CD4-positive, alpha-beta memory T cell (primary cell): ENCODE results near the gene ZNF462. TPM values are rescaled to one million over a fixed set of nuclear protein-coding genes. Genes with fewer than 3 reads are reported as not detected.
"Not testable (repeated sequence)": the region's sequence is repeated elsewhere in the genome, so short reads cannot be mapped to it uniquely, and the experiment has no call there.

Source experiments
- CTCF ChIA-PET: fragments of 350-600 bp; sonication (Branson Sonifier 250); formaldehyde crosslinking; loops from one replicate; lab custom pipeline; 2021; ENCODE audit warnings: inconsistent platforms; ENCODE audit not compliant: partially characterized antibody; lab: Charles Lee
- POLR2A ChIA-PET: fragments of 350-600 bp; sonication (Branson Sonifier 250); formaldehyde crosslinking; loops from one replicate; lab custom pipeline; 2021; ENCODE audit not compliant: partially characterized antibody; lab: Charles Lee
- DNase-seq, 5 donors: peaks; one replicate each; pipeline versions ENCODE4 v3.0.0 to v3.0.0-alpha.2; 2020 to 2022; ENCODE audit warnings: mixed read lengths in 1 of 5
- H3K27ac ChIP-seq: one replicate; pipeline ENCODE4 v1.7.0; 2013; ENCODE audit warnings: low read depth, low read length
- H3K27me3 ChIP-seq: 2 replicates; pipeline ENCODE4 v1.7.0; 2013; ENCODE audit warnings: mild to moderate bottlenecking, low read length, moderate library complexity; ENCODE audit not compliant: insufficient read depth
- H3K36me3 ChIP-seq: 2 replicates; pipeline ENCODE4 v1.7.0; 2013; ENCODE audit warnings: mild to moderate bottlenecking, low read length, moderate library complexity; ENCODE audit not compliant: insufficient read depth
- H3K4me1 ChIP-seq: 2 replicates; pipeline ENCODE4 v1.7.0; 2013; ENCODE audit warnings: mild to moderate bottlenecking, low read length, moderate library complexity; ENCODE audit not compliant: insufficient read depth
- H3K4me3 ChIP-seq, 2 donors: one replicate each; pipeline ENCODE4 v1.7.0; 2013; ENCODE audit warnings: low read length in 2 of 2, mild to moderate bottlenecking in 1 of 2
- H3K9me3 ChIP-seq, 2 donors: one replicate each; pipeline ENCODE4 v1.7.0; 2013; ENCODE audit warnings: low read length in 2 of 2, control low read depth in 1 of 2; ENCODE audit not compliant: control insufficient read depth in 1 of 2
- H3K27ac Mint-ChIP-seq, 7 donors: one replicate each; pipeline ENCODE4 v1.8.0; 2020 to 2021; ENCODE audit warnings: mixed read lengths in 7 of 7, mild to moderate bottlenecking in 6 of 7, inconsistent platforms in 3 of 7, moderate library complexity in 3 of 7
- H3K27me3 Mint-ChIP-seq, 2 donors: one replicate each; pipeline ENCODE4 v1.8.0; 2020 to 2021; ENCODE audit warnings: mixed read lengths in 2 of 2
- H3K36me3 Mint-ChIP-seq, 2 donors: one replicate each; pipeline ENCODE4 v1.8.0; 2020 to 2021; ENCODE audit warnings: mixed read lengths in 2 of 2, inconsistent platforms in 1 of 2, mild to moderate bottlenecking in 1 of 2
- H3K4me1 Mint-ChIP-seq, 4 donors: one replicate each; pipeline ENCODE4 v1.8.0; 2020 to 2021; ENCODE audit warnings: mixed read lengths in 4 of 4, mild to moderate bottlenecking in 1 of 4
- H3K4me3 Mint-ChIP-seq, 8 donors: one replicate each; pipeline ENCODE4 v1.8.0; 2020 to 2021; ENCODE audit warnings: mixed read lengths in 8 of 8, mild to moderate bottlenecking in 7 of 8, moderate library complexity in 6 of 8, inconsistent platforms in 3 of 8
- H3K9me3 Mint-ChIP-seq, 8 donors: one replicate each; pipeline ENCODE4 v1.8.0; 2020 to 2021; ENCODE audit warnings: mixed read lengths in 8 of 8, mild to moderate bottlenecking in 5 of 8, inconsistent platforms in 3 of 8, moderate library complexity in 1 of 8
- intact Hi-C: fragments of 100-400 bp; cut with micrococcal nuclease; formaldehyde crosslinking; loops from one replicate; pipeline ENCODE4 v1.15.1; 2023
- polyA plus RNA-seq, 2 donors: library from polyadenylated mRNA; unstranded; fragments of 300-500 nt; fragmentation: Illumina TruSeq; gene quantifications; one replicate each; pipeline ENCODE4 v1.2.3, GENCODE V29; 2021
- total RNA-seq, 2 experiments: library from RNA; stranded (reverse); gene quantifications; one replicate each; pipeline ENCODE4 v1.2.3, GENCODE V29; 2021

Gene ZNF462
- total and polyA plus RNA-seq, 4 experiments from 2014 or later: 1.0 to 2.8 (median 1.8) TPM; not detected in 1

DNA sequence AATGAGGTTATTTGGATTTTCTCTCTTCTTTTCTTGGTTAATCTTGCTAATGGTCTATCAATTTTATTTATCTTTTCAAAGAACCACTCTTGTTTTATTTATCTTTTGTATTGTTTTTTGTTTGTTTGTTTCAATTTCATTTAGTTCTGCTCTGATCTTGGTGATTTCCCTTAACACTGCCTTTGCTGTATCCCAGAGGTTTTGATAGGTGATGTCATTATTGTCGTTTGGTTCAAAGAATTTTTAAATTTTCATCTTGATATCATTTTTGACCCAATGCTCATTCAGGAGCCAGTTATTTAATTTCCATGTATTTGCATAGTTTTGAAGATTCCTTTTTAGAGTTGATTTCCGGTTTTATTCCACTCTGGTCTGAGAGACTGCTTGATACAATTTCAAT lies 126.9 kb downstream of the ZNF462 start:
- H3K4me1 ChIP-seq, H3K36me3 ChIP-seq, POLR2A ChIA-PET, H3K27ac ChIP-seq, H3K27me3 ChIP-seq, H3K4me1 Mint-ChIP-seq, H3K27me3 Mint-ChIP-seq, H3K27ac Mint-ChIP-seq, CTCF ChIA-PET, H3K4me3 ChIP-seq, H3K9me3 ChIP-seq, intact Hi-C loops, DNase-seq, H3K4me3 Mint-ChIP-seq, H3K36me3 Mint-ChIP-seq: not testable (repeated sequence)
- H3K9me3 Mint-ChIP-seq: peaks cover 0 to 11% (median 3%) of the 10 kb centered on the region in 8 donors

- CTCF ChIA-PET: no interaction called here
- Histone ChIP-seq H3K27me3 (no peaks in the 10 kb centered on the region), H3K9me3 (no peaks in the 10 kb centered on the region), H3K36me3 (no peaks in the 10 kb centered on the region), H3K4me1 (no peaks in the 10 kb centered on the region), H3K27ac (no peak overlapping the region), H3K4me3 (no peak overlapping the region)
- H3K4me1 Mint-ChIP-seq: no peaks in the 10 kb centered on the region
- peaks cover 0 to 3% of the 10 kb centered on the region in 2 donors for H3K36me3 Mint-ChIP-seq
- H3K9me3 Mint-ChIP-seq: peaks cover 0 to 11% (median 6%) of the 10 kb centered on the region in 8 donors
- POLR2A ChIA-PET: no interaction called here
- intact Hi-C loops: no loop called here
- DNase-seq: no peak
- no peak overlapping the region for H3K4me3 Mint-ChIP-seq
- no peak overlapping the region for H3K27ac Mint-ChIP-seq
- no peaks in the 10 kb centered on the region for H3K27me3 Mint-ChIP-seq
Observed at GRCh38 chr9:106992186-106992585, 129.2 kb downstream of the ZNF462 start.

DNA sequence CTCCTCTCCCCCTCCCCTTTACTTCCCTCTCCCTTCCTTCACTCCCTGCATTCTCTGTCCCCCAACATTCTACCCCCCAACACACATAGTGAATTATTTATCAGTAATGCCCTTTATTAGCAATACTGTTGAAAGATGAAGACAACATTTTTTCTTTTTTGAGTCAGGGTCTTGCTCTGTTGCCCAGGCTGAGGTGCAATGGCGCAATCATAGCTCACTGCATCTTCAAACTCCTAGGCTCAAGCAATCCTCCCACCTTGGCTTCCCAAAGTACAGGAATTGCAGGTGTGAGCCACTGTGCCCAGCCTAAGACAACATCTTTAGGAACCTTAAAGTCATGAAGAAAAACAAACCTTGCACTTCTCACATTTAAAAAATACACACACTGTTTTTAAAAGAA lies 130.6 kb downstream of the ZNF462 start:
- ChIA-PET CTCF (no interaction called here), POLR2A (no interaction called here)
- Histone ChIP-seq H3K4me1 (no peaks in the 10 kb centered on the region), H3K36me3 (no peaks in the 10 kb centered on the region), H3K27ac (no peak overlapping the region), H3K27me3 (no peaks in the 10 kb centered on the region), H3K9me3 (no peaks in the 10 kb centered on the region), H3K4me3 (no peak overlapping the region)
- peaks cover 0 to 6% (median 3%) of the 10 kb centered on the region in 8 donors for H3K9me3 Mint-ChIP-seq
- no peaks in the 10 kb centered on the region for H3K4me1 Mint-ChIP-seq
- no peak overlapping the region for H3K27ac Mint-ChIP-seq
- peaks cover 0 to 3% of the 10 kb centered on the region in 2 donors for H3K36me3 Mint-ChIP-seq
- no peaks in the 10 kb centered on the region for H3K27me3 Mint-ChIP-seq
- no peak for DNase-seq
- no peak overlapping the region for H3K4me3 Mint-ChIP-seq
- intact Hi-C loops: no loop called here

GRCh38 chr9:106994463-106994862 lies 131.5 kb downstream of the ZNF462 start:
- H3K4me3 Mint-ChIP-seq: no peak overlapping the region

GRCh38 chr9:107000218-107000617 lies 137.3 kb downstream of the ZNF462 start:
- peaks cover 0 to 3% of the 10 kb centered on the region in 2 donors for H3K36me3 Mint-ChIP-seq
- intact Hi-C loops: no loop called here
- ChIA-PET CTCF (no interaction called here), POLR2A (no interaction called here)
- H3K27ac ChIP-seq: no peak overlapping the region
- H3K4me3 Mint-ChIP-seq: no peak overlapping the region
- H3K4me1 ChIP-seq: no peaks in the 10 kb centered on the region
- H3K36me3 ChIP-seq: no peaks in the 10 kb centered on the region
- H3K4me1 Mint-ChIP-seq: no peaks in the 10 kb centered on the region
- no peak overlapping the region for H3K4me3 ChIP-seq
- no peaks in the 10 kb centered on the region for H3K27me3 Mint-ChIP-seq
- peaks cover 0 to 7% (median under 1%) of the 10 kb centered on the region in 8 donors for H3K9me3 Mint-ChIP-seq
- no peak for DNase-seq
- H3K27ac Mint-ChIP-seq: no peak overlapping the region
- no peaks in the 10 kb centered on the region for H3K27me3 ChIP-seq
- H3K9me3 ChIP-seq: no peaks in the 10 kb centered on the region

More at GRCh38 chr9:106994463-106994862, 131.5 kb downstream of the ZNF462 start:
- Histone ChIP-seq H3K27me3 (no peaks in the 10 kb centered on the region), H3K36me3 (no peaks in the 10 kb centered on the region), H3K4me1 (no peaks in the 10 kb centered on the region), H3K27ac (no peak overlapping the region), H3K4me3 (no peak overlapping the region), H3K9me3 (no peaks in the 10 kb centered on the region)
- Mint-ChIP-seq H3K9me3 (peaks cover 0 to 6% (median 3%) of the 10 kb centered on the region in 8 donors), H3K36me3 (peaks cover 0 to 3% of the 10 kb centered on the region in 2 donors), H3K27me3 (no peaks in the 10 kb centered on the region), H3K27ac (no peak overlapping the region), H3K4me1 (no peaks in the 10 kb centered on the region)
- ChIA-PET POLR2A (no interaction called here), CTCF (no interaction called here)
- DNase-seq: no peak
- intact Hi-C loops: no loop called here

DNA sequence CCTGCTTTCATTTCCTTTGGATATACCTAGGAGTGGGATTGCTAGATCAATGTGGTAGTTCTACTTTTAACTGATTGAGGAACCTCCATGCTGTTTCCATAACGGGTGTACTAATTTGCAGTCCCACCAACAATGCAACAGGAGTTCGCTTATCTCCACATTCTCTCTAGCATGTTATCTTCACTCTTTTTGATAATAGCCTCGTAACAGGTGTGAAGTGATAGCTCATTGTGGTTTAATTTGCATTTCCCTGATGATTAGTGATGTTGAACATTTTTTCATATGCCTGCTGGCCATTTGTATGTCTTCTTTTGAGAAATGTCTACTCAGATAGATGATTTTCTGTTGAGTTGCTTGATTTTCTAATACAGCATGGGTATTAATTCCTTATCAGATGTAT lies 142.2 kb downstream of the ZNF462 start:
- Mint-ChIP-seq H3K36me3 (no peaks in the 10 kb centered on the region), H3K9me3 (peaks cover 0 to 5% (median under 1%) of the 10 kb centered on the region in 8 donors), H3K4me3 (no peak overlapping the region), H3K4me1 (no peaks in the 10 kb centered on the region), H3K27ac (no peak overlapping the region), H3K27me3 (no peaks in the 10 kb centered on the region)
- no peak for DNase-seq
- H3K9me3 ChIP-seq: no peaks in the 10 kb centered on the region
- H3K4me1 ChIP-seq: no peaks in the 10 kb centered on the region
- ChIA-PET CTCF (no interaction called here), POLR2A (no interaction called here)
- no peak overlapping the region for H3K4me3 ChIP-seq
- no peaks in the 10 kb centered on the region for H3K27me3 ChIP-seq
- H3K27ac ChIP-seq: no peak overlapping the region
- intact Hi-C loops: no loop called here
- H3K36me3 ChIP-seq: no peaks in the 10 kb centered on the region

GRCh38 chr9:107007402-107007801 lies 144.4 kb downstream of the ZNF462 start:
- no peaks in the 10 kb centered on the region for H3K27me3 ChIP-seq
- intact Hi-C loops: no loop called here
- no peaks in the 10 kb centered on the region for H3K36me3 ChIP-seq
- H3K9me3 Mint-ChIP-seq: peaks cover 2 to 7% (median 4%) of the 10 kb centered on the region in 8 donors
- no peaks in the 10 kb centered on the region for H3K4me1 ChIP-seq
- DNase-seq: no peak
- H3K36me3 Mint-ChIP-seq: no peaks in the 10 kb centered on the region
- H3K27ac ChIP-seq: no peak overlapping the region
- CTCF ChIA-PET: no interaction called here
- no peak overlapping the region for H3K4me3 Mint-ChIP-seq
- no peaks in the 10 kb centered on the region for H3K9me3 ChIP-seq
- H3K4me3 ChIP-seq: no peak overlapping the region
- POLR2A ChIA-PET: no interaction called here
- no peaks in the 10 kb centered on the region for H3K4me1 Mint-ChIP-seq
- no peaks in the 10 kb centered on the region for H3K27me3 Mint-ChIP-seq
- H3K27ac Mint-ChIP-seq: no peak overlapping the region

DNA sequence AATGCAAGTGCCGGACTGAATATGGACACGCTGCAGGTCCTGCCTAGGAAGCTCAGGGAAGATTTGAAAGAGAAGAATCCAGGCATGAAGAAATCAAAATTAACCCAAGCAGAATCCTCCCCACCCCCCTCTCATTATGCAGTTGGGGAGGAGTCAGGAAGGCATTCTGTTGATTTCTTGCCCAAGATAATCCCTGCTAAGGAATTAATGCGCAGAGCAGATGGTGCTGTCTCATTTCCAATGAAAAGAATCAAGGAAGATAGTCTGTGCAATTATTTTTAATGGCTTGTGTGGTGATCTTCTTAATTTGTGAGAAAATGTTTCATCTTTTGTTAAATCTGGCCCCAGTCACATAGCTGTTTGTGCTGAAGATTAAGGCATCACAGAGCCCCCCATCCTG lies 145.0 kb downstream of the ZNF462 start:
- no peaks in the 10 kb centered on the region for H3K36me3 ChIP-seq
- no peak overlapping the region for H3K27ac ChIP-seq
- DNase-seq: no peak
- Mint-ChIP-seq H3K9me3 (peaks cover 2 to 7% (median 4%) of the 10 kb centered on the region in 8 donors), H3K4me1 (no peaks in the 10 kb centered on the region), H3K27me3 (no peaks in the 10 kb centered on the region), H3K4me3 (no peak overlapping the region), H3K36me3 (no peaks in the 10 kb centered on the region), H3K27ac (no peak overlapping the region)
- H3K27me3 ChIP-seq: no peaks in the 10 kb centered on the region
- H3K4me1 ChIP-seq: no peaks in the 10 kb centered on the region
- H3K9me3 ChIP-seq: no peaks in the 10 kb centered on the region
- no peak overlapping the region for H3K4me3 ChIP-seq
- POLR2A ChIA-PET: no interaction called here
- CTCF ChIA-PET: no interaction called here
- intact Hi-C loops: no loop called here
